ENCODE data around the gene RNF34. TPM values are rescaled to one million over a fixed set of nuclear protein-coding genes. Genes with fewer than 3 reads are reported as not detected.
"Not testable (repeated sequence)": the region's sequence is repeated elsewhere in the genome, so short reads cannot be mapped to it uniquely, and the experiment has no call there.

Gene RNF34
- total and polyA plus RNA-seq, 12 donors, result 13.3 to 48.4 (median 26.5) TPM

GRCh38 chr12:121379945-121380344 lies 20.0 kb upstream of the RNF34 start:
- Histone ChIP-seq H3K27me3 (no peaks in the 10 kb centered on the region), H3K4me3 (no peak overlapping the region), H3K9me3 (replicated peaks in 1 of 3) (no peaks in the 10 kb centered on the region), H3K27ac (no peak overlapping the region), H3K4me1 (replicated peaks in 1 of 2) (no peaks in the 10 kb centered on the region), H3K36me3 (replicated peaks in 1 of 2) (no peaks in the 10 kb centered on the region)
- TF ChIP-seq CTCF (IDR thresholded peaks at IDR 0.05) (no peak), POLR2A (IDR thresholded peaks at IDR 0.05) (no peak)
- intact Hi-C loops (cut with DNase I), result no loop called here
- no peak for DNase-seq
- 75 to 82% (median 79%) methylated on average over 10 of the region's 10 CpGs for WGBS, 4 donors

GRCh38 chr12:121383601-121384021 lies 16.3 kb upstream of the RNF34 start:
- intact Hi-C loops (cut with DNase I), result no loop called here
- Histone ChIP-seq H3K27ac (no peak overlapping the region), H3K4me3 (no peak overlapping the region), H3K27me3 (no peaks in the 10 kb centered on the region), H3K9me3 (replicated peaks in 1 of 3) (no peaks in the 10 kb centered on the region), H3K36me3 (replicated peaks in 1 of 2) (no peaks in the 10 kb centered on the region), H3K4me1 (replicated peaks in 1 of 2) (no peaks in the 10 kb centered on the region)
- WGBS, 4 donors, result 92 to 96% (median 94%) methylated on average over 8 to 9 of the region's 9 CpGs
- no peak for DNase-seq
- no peak for TF ChIP-seq POLR2A (IDR thresholded peaks at IDR 0.05)
- no peak for TF ChIP-seq CTCF (IDR thresholded peaks at IDR 0.05)

- intact Hi-C loops (cut with DNase I); H3K27ac ChIP-seq; H3K4me3 ChIP-seq; H3K9me3 ChIP-seq (replicated peaks in 1 of 3); H3K36me3 ChIP-seq (replicated peaks in 1 of 2); H3K4me1 ChIP-seq (replicated peaks in 1 of 2); DNase-seq; H3K27me3 ChIP-seq: not testable (repeated sequence)
- WGBS, 4 donors, result 62 to 82% (median 70%) methylated on average over 6 of the region's 6 CpGs
Measured at GRCh38 chr12:121384891-121385290, 15.0 kb upstream of the RNF34 start.

GRCh38 chr12:121388421-121388981 lies 11.4 kb upstream of the RNF34 start:
- Histone ChIP-seq H3K27me3 (no peaks in the 10 kb centered on the region), H3K36me3 (replicated peaks in 1 of 2) (no peaks in the 10 kb centered on the region), H3K4me1 (replicated peaks in 1 of 2) (no peaks in the 10 kb centered on the region), H3K9me3 (replicated peaks in 1 of 3) (no peaks in the 10 kb centered on the region), H3K27ac (no peak overlapping the region), H3K4me3 (no peak overlapping the region)
- DNase-seq, result no peak
- intact Hi-C loops (cut with DNase I), result no loop called here
- 68 to 79% (median 75%) methylated on average over 5 of the region's 5 CpGs for WGBS, 4 donors
- TF ChIP-seq POLR2A (IDR thresholded peaks at IDR 0.05) (no peak), CTCF (IDR thresholded peaks at IDR 0.05) (no peak)

GRCh38 chr12:121390856-121391255 lies 9.1 kb upstream of the RNF34 start:
- no peak overlapping the region for H3K4me3 ChIP-seq
- 79 to 88% (median 85%) methylated on average over 2 of the region's 2 CpGs for WGBS, 4 donors
- no peak for TF ChIP-seq CTCF (IDR thresholded peaks at IDR 0.05)
- no peak for TF ChIP-seq POLR2A (IDR thresholded peaks at IDR 0.05)
- no peaks in the 10 kb centered on the region for H3K4me1 ChIP-seq (replicated peaks in 1 of 2)
- H3K36me3 ChIP-seq (replicated peaks in 1 of 2), result no peaks in the 10 kb centered on the region
- intact Hi-C loops (cut with DNase I), result no loop called here
- H3K27me3 ChIP-seq, result no peaks in the 10 kb centered on the region
- no peak overlapping the region for H3K27ac ChIP-seq
- DNase-seq, result no peak
- H3K9me3 ChIP-seq (replicated peaks in 1 of 3), result no peaks in the 10 kb centered on the region
